Mesenchymal stem cell (in vitro differentiated cells and primary cell): ENCODE measurements around the gene FHIT.

Experiments used
- DNase-seq: peaks from one replicate; pipeline ENCODE4 v3.0.0-alpha.2; 2013
- H2AFZ ChIP-seq: one replicate; pipeline ENCODE4 v1.6.1; 2013; ENCODE audit warnings: low read depth, mild to moderate bottlenecking, control low read depth, inconsistent platforms, low read length, moderate library complexity
- H2AK5ac ChIP-seq: 2 replicates; pipeline ENCODE4 v1.6.1; 2013; ENCODE audit warnings: low read length, moderate library complexity, mild to moderate bottlenecking, inconsistent platforms; ENCODE audit not compliant: severe bottlenecking
- H2BK120ac ChIP-seq: one replicate; pipeline ENCODE4 v1.6.1; 2013; ENCODE audit warnings: low read depth, mild to moderate bottlenecking, inconsistent platforms, low read length, moderate library complexity
- H2BK12ac ChIP-seq, 2 experiments: one replicate each; pipeline ENCODE4 v1.6.1; 2013; ENCODE audit warnings: inconsistent platforms in 2 of 2, low read length in 2 of 2, mild to moderate bottlenecking in 2 of 2, moderate library complexity in 2 of 2, control low read depth in 1 of 2
- H2BK15ac ChIP-seq: one replicate; pipeline ENCODE4 v1.6.1; 2013; ENCODE audit warnings: mild to moderate bottlenecking, low read depth, inconsistent platforms; ENCODE audit not compliant: poor library complexity, severe bottlenecking
- H2BK5ac ChIP-seq: 2 replicates; pipeline ENCODE4 v1.6.1; 2013; ENCODE audit warnings: low read depth, mild to moderate bottlenecking, low read length, control low read depth, inconsistent platforms; ENCODE audit not compliant: poor library complexity, severe bottlenecking
- H3K14ac ChIP-seq, 2 experiments: one replicate each; pipeline ENCODE4 v1.6.1; 2013; ENCODE audit warnings: inconsistent platforms in 2 of 2, low read length in 2 of 2, control low read depth in 1 of 2, mild to moderate bottlenecking in 1 of 2, moderate library complexity in 1 of 2
- H3K18ac ChIP-seq, 2 experiments: one replicate each; pipeline ENCODE4 v1.6.1; 2013; ENCODE audit warnings: inconsistent platforms in 2 of 2, low read length in 2 of 2, control low read depth in 1 of 2, low read depth in 1 of 2, mild to moderate bottlenecking in 1 of 2
- H3K23ac ChIP-seq, 2 experiments: one replicate each; pipeline ENCODE4 v1.6.1; 2013; ENCODE audit warnings: inconsistent platforms in 2 of 2, low read length in 2 of 2, mild to moderate bottlenecking in 2 of 2, moderate library complexity in 2 of 2, control low read depth in 1 of 2
- H3K27ac ChIP-seq: 2 replicates; pipeline ENCODE4 v1.5.1; 2013; ENCODE audit warnings: mild to moderate bottlenecking, moderate library complexity, low read length, control low read depth, inconsistent platforms; ENCODE audit not compliant: poor library complexity, severe bottlenecking
- H3K27me3 ChIP-seq, 2 experiments: 2 replicates each; pipeline versions ENCODE4 v1.6.1 to v1.7.0; 2013; ENCODE audit warnings: low read length in 2 of 2, mild to moderate bottlenecking in 2 of 2, moderate library complexity in 2 of 2, control low read depth in 1 of 2, inconsistent platforms in 1 of 2; ENCODE audit not compliant: control insufficient read depth in 1 of 2, insufficient read depth in 1 of 2
- H3K36me3 ChIP-seq, 2 experiments: 2 replicates each; pipeline versions ENCODE4 v1.6.1 to v1.7.0; 2013; ENCODE audit warnings: low read length in 2 of 2, control low read depth in 1 of 2, inconsistent platforms in 1 of 2, low read depth in 1 of 2, mild to moderate bottlenecking in 1 of 2; ENCODE audit not compliant: insufficient read depth in 2 of 2, control insufficient read depth in 1 of 2
- H3K4ac ChIP-seq, 2 experiments: one replicate each; pipeline ENCODE4 v1.6.1; 2013; ENCODE audit warnings: inconsistent platforms in 2 of 2, low read length in 2 of 2, mild to moderate bottlenecking in 2 of 2, moderate library complexity in 2 of 2, control low read depth in 1 of 2, low read depth in 1 of 2
- H3K4me1 ChIP-seq: 2 replicates; pipeline ENCODE4 v1.6.1; 2013; ENCODE audit warnings: low read depth, low read length, control low read depth; ENCODE audit not compliant: control insufficient read depth, insufficient read depth
- H3K4me2 ChIP-seq: 2 replicates; pipeline ENCODE4 v1.6.1; 2013; ENCODE audit warnings: low read length, mild to moderate bottlenecking, inconsistent platforms; ENCODE audit not compliant: poor library complexity, severe bottlenecking
- H3K4me3 ChIP-seq, 2 experiments: 2 replicates each; pipeline versions ENCODE4 v1.5.1 to v1.7.0; 2013; ENCODE audit warnings: low read length in 2 of 2, mild to moderate bottlenecking in 2 of 2, control low read depth in 1 of 2, low read depth in 1 of 2; ENCODE audit not compliant: insufficient read depth in 1 of 2
- H3K79me1 ChIP-seq: replicated peaks from 2 replicates; pipeline ENCODE4 v1.6.1; 2013; ENCODE audit warnings: mild to moderate bottlenecking, control low read depth, low read length, inconsistent platforms; ENCODE audit not compliant: poor library complexity, severe bottlenecking
- H3K9ac ChIP-seq: 2 replicates; pipeline ENCODE4 v1.7.0; 2013; ENCODE audit warnings: mild to moderate bottlenecking, low read length, moderate library complexity
- H3K9me3 ChIP-seq: 2 replicates; pipeline ENCODE4 v1.7.0; 2013; ENCODE audit warnings: mild to moderate bottlenecking, low read length; ENCODE audit not compliant: control insufficient read depth
- H4K8ac ChIP-seq: one replicate; pipeline ENCODE4 v1.6.1; 2013; ENCODE audit warnings: inconsistent platforms, mild to moderate bottlenecking, low read length, moderate library complexity
- H4K91ac ChIP-seq: one replicate; pipeline ENCODE4 v1.6.1; 2013; ENCODE audit warnings: mild to moderate bottlenecking, low read length, inconsistent platforms
- WGBS: methylation state at CpG from one replicate; pipeline ENCODE4 v1.1.7; 2013; ENCODE audit warnings: mixed read lengths; 5-methylcytosine and 5-hydroxymethylcytosine counted together

FHIT gene

DNA sequence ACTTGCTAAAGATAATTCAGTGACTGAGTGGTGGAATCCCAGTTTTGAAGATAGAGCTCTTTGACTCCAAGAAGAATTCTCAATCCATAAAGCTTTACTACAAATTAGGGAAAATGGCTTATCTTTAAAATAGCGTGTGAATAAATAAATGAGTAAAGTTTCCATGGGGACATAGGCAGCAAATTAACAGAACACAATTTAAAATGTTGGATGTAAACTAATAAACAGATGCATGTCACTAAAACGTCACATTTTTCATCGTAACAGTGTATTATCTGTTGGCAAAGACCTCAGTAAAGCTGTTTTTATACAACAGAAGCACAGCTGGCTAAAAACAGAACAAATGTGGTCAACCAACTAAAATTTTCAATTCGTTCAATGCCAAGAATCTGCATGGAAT lies 1287.6 kb downstream of the FHIT start:
- no peak overlapping the region for H3K4ac ChIP-seq
- H3K36me3 ChIP-seq, result no peaks in the 10 kb centered on the region
- no peaks in the 10 kb centered on the region for H3K27me3 ChIP-seq
- no peak overlapping the region for H4K91ac ChIP-seq
- no peak overlapping the region for H3K4me3 ChIP-seq
- no peaks in the 10 kb centered on the region for H3K4me1 ChIP-seq
- H3K14ac ChIP-seq, result no peak overlapping the region
- H2BK15ac ChIP-seq, result no peak overlapping the region
- WGBS, result 92% methylated on average over 3 of the region's 4 CpGs
- DNase-seq, result no peak
- H3K27ac ChIP-seq, result no peak overlapping the region
- no peak overlapping the region for H3K9ac ChIP-seq
- no peaks in the 10 kb centered on the region for H3K79me1 ChIP-seq
- H3K9me3 ChIP-seq, result no peaks in the 10 kb centered on the region
- H2AFZ ChIP-seq, result no peak overlapping the region
- no peak overlapping the region for H2BK5ac ChIP-seq
- H2BK12ac ChIP-seq, result no peak overlapping the region
- H2AK5ac ChIP-seq, result no peak overlapping the region
- no peak overlapping the region for H3K23ac ChIP-seq
- H2BK120ac ChIP-seq, result no peak overlapping the region
- no peak overlapping the region for H3K18ac ChIP-seq
- H4K8ac ChIP-seq, result no peak overlapping the region
- H3K4me2 ChIP-seq, result no peak overlapping the region

DNA sequence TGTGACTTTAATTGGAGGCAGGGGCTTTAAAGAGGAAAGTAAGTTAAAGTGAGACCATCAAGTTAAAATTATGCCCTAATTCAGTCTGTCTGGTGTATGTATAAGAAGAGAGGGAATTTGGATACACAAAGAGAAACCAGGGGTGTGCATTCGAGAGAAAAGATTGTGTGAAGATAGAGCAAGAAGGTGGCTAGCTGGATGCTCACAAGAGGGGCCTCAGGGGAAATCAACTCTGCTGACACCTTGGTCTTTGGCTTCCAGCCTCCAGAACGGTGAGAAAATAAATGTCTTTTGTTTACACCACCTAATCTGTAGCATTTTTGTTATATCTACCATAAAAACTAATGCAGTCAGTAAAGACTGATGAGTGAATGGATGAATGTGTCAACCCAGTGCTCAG lies 1294.1 kb downstream of the FHIT start:
- H2AK5ac ChIP-seq, result no peak overlapping the region
- H4K8ac ChIP-seq, result no peak overlapping the region
- no peak overlapping the region for H3K14ac ChIP-seq
- no peak overlapping the region for H2BK120ac ChIP-seq
- no peak for DNase-seq
- H3K4me1 ChIP-seq, result no peaks in the 10 kb centered on the region
- no peak overlapping the region for H3K4ac ChIP-seq
- no peak overlapping the region for H3K18ac ChIP-seq
- H2BK15ac ChIP-seq, result no peak overlapping the region
- 75% methylated on average over 1 of the region's 2 CpGs for WGBS
- H3K27ac ChIP-seq, result no peak overlapping the region
- H3K4me3 ChIP-seq, result no peak overlapping the region
- no peak overlapping the region for H3K4me2 ChIP-seq
- H2AFZ ChIP-seq, result no peak overlapping the region
- H2BK5ac ChIP-seq, result no peak overlapping the region
- H3K9ac ChIP-seq, result no peak overlapping the region
- H3K9me3 ChIP-seq, result peaks cover 3% of the 10 kb centered on the region
- H3K36me3 ChIP-seq, result no peaks in the 10 kb centered on the region
- no peak overlapping the region for H4K91ac ChIP-seq
- H3K23ac ChIP-seq, result no peak overlapping the region
- H2BK12ac ChIP-seq, result no peak overlapping the region
- H3K79me1 ChIP-seq, result no peaks in the 10 kb centered on the region
- H3K27me3 ChIP-seq, result no peaks in the 10 kb centered on the region

DNA sequence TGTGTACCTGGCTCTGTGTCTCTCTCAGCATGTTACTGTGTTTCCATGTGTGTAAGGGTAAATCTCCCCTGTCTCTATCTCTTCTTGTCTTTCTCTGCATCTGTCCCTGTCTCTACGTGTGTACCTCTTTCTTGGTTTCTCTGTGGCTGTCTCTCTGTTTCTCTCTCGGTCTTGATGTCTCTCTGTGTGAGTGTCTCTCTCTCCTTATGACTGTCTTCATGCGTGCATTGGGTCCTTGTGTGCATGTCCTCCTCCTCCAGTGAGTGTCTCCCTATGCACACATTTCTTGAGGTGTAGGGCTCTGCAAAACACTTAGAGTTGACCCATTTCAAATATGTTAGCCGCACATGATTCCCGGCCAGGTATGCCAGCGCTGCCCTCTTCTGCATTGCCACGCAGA lies 1298.1 kb downstream of the FHIT start:
- H3K4me1 ChIP-seq, result no peaks in the 10 kb centered on the region

DNA sequence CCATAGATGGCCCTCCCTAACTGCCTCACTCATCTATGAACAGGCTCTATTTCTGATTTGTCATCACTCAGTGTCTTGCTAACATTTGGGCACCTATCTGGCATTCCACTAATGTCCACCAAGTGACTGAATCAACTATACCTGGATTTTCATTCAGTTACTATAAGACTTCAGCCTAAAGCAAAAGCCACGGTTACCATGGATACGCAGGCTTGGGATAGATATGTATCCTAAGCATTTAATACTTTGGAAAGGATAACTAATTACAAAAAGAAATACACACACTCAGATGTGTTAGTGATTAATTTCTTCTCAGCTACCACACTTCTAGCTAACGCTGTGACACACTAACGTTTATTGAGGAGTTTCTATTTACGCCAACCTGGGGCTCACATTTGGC lies 1301.9 kb downstream of the FHIT start:
- WGBS, result 100% methylated on average over 1 of the region's 5 CpGs
- no peak overlapping the region for H3K4me3 ChIP-seq
- H3K14ac ChIP-seq, result no peak overlapping the region

More for the DNA sequence above, 1298.1 kb downstream of the FHIT start:
- no peak overlapping the region for H2AK5ac ChIP-seq
- H3K36me3 ChIP-seq, result no peaks in the 10 kb centered on the region
- no peak overlapping the region for H4K91ac ChIP-seq
- H2BK12ac ChIP-seq, result no peak overlapping the region
- no peak overlapping the region for H3K9ac ChIP-seq
- WGBS, result 88% methylated on average over 7 of the region's 7 CpGs
- peaks cover 3% of the 10 kb centered on the region for H3K9me3 ChIP-seq
- H3K14ac ChIP-seq, result no peak overlapping the region
- no peak overlapping the region for H3K23ac ChIP-seq
- H2BK5ac ChIP-seq, result no peak overlapping the region
- H3K18ac ChIP-seq, result no peak overlapping the region
- no peak overlapping the region for H2BK120ac ChIP-seq
- no peak overlapping the region for H3K4ac ChIP-seq
- no peak overlapping the region for H3K27ac ChIP-seq
- H3K27me3 ChIP-seq, result peaks cover 0 to 5% of the 10 kb centered on the region in 2 experiments
- DNase-seq, result no peak
- H2AFZ ChIP-seq, result no peak overlapping the region
- H3K79me1 ChIP-seq, result no peaks in the 10 kb centered on the region
- no peak overlapping the region for H3K4me2 ChIP-seq
- no peak overlapping the region for H2BK15ac ChIP-seq
- H4K8ac ChIP-seq, result no peak overlapping the region
- H3K4me3 ChIP-seq, result no peak overlapping the region

More for the DNA sequence above, 1301.9 kb downstream of the FHIT start:
- no peaks in the 10 kb centered on the region for H3K36me3 ChIP-seq
- H3K23ac ChIP-seq, result no peak overlapping the region
- no peaks in the 10 kb centered on the region for H3K9me3 ChIP-seq
- H4K91ac ChIP-seq, result no peak overlapping the region
- no peak overlapping the region for H2BK5ac ChIP-seq
- no peak overlapping the region for H3K9ac ChIP-seq
- H4K8ac ChIP-seq, result no peak overlapping the region
- no peak overlapping the region for H3K27ac ChIP-seq
- H2BK120ac ChIP-seq, result no peak overlapping the region
- DNase-seq, result no peak
- no peak overlapping the region for H3K18ac ChIP-seq
- H2AK5ac ChIP-seq, result no peak overlapping the region
- no peak overlapping the region for H3K4ac ChIP-seq
- no peak overlapping the region for H2BK12ac ChIP-seq
- H3K4me2 ChIP-seq, result no peak overlapping the region
- no peaks in the 10 kb centered on the region for H3K4me1 ChIP-seq
- H2AFZ ChIP-seq, result no peak overlapping the region
- H3K27me3 ChIP-seq, result peaks cover 0 to 5% of the 10 kb centered on the region in 2 experiments
- H2BK15ac ChIP-seq, result no peak overlapping the region
- no peaks in the 10 kb centered on the region for H3K79me1 ChIP-seq
